Measurements from ENCODE around the gene RTP4.

The RTP4 gene

DNA sequence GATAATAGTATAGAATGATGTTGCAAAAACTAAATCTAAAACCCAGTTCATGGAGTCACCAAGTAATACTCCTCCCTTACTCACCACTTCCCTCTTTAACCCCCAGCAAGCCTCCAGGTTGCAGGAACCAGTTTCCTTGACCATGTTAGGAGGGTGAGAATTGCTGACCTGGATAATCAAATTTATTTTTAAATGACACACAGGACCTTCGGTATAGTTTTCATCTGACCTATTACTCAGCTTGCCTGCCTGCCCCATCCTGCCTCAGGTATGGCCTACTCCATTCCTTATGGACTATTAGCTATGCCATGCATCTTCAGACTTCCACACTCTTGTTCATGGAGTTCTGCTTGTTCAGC lies 883 bp downstream of the RTP4 start:
- Histone ChIP-seq H3K4me1 (ENCODE audit: control insufficient read depth, insufficient read depth, low read length, unreplicated experiment) (peaks cover 12% of the 10 kb centered on the region), H3K27ac (ENCODE audit: low read depth, low read length) (peak overlapping the region; percentile 85), H3K27me3 (ENCODE audit: insufficient read depth, low read length) (no peaks in the 10 kb centered on the region), H3K4me3 (ENCODE audit: low read depth, low read length) (peak overlapping the region; percentile 85), H3K79me2 (ENCODE audit: control insufficient read depth, insufficient read depth, low read length, unreplicated experiment) (peaks cover 18% of the 10 kb centered on the region), H2AFZ (ENCODE audit: low read length, unreplicated experiment) (no peak overlapping the region), H3K36me3 (ENCODE audit: insufficient read depth, low read length) (peaks cover 31% of the 10 kb centered on the region)

DNA sequence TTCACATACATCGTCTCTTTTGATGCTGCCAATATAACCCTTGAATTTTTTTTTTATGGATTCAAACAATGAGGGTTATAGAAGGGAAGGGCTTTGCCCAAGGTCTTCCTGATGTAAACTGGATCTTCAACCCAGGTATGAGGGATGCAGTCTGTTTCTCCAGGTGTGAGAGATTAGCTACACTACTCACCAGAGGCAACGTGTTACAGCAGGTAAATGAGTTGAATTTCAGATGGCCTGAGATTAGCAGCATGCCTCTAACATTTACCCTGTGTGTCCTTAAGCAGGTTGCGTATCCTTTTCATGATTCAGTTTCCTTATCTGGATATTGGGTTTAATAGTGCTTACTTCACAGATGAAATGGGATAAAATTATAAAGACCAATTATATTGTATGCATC lies 1.9 kb downstream of the RTP4 start:
- Histone ChIP-seq H3K27me3 (ENCODE audit: insufficient read depth, low read length) (no peaks in the 10 kb centered on the region), H2AFZ (ENCODE audit: low read length, unreplicated experiment) (no peak overlapping the region), H3K27ac (ENCODE audit: low read depth, low read length) (no peak overlapping the region), H3K4me1 (ENCODE audit: control insufficient read depth, insufficient read depth, low read length, unreplicated experiment) (peaks cover 12% of the 10 kb centered on the region), H3K4me3 (ENCODE audit: low read depth, low read length) (peak overlapping the region; percentile 85), H3K79me2 (ENCODE audit: control insufficient read depth, insufficient read depth, low read length, unreplicated experiment) (peaks cover 18% of the 10 kb centered on the region), H3K36me3 (ENCODE audit: insufficient read depth, low read length) (peaks cover 31% of the 10 kb centered on the region)

DNA sequence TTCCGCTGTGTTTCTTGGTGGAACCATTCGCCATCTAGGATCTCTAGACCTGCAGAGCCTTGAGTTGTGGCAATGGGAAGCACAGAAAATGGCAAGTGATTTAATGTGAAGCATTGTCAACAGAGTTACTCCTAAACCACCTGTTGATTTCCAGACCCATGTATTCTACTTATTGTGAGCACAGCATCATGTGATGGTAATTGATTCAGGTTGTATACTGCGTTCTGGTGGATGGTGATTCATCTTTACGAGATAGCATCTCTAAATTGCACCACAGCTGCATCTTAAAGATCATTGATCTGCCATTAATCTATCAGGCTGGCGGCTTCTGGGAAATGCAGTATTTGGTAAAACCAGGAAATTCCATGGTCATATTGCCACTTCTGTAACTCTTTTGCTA lies 7.4 kb downstream of the RTP4 start:
- peaks cover 23% of the 10 kb centered on the region for H3K36me3 ChIP-seq (ENCODE audit: insufficient read depth, low read length)
- no peaks in the 10 kb centered on the region for H3K27me3 ChIP-seq (ENCODE audit: insufficient read depth, low read length)
- H2AFZ ChIP-seq (ENCODE audit: low read length, unreplicated experiment): no peak overlapping the region
- H3K79me2 ChIP-seq (ENCODE audit: control insufficient read depth, insufficient read depth, low read length, unreplicated experiment): peaks cover 3% of the 10 kb centered on the region
- H3K4me1 ChIP-seq (ENCODE audit: control insufficient read depth, insufficient read depth, low read length, unreplicated experiment): no peaks in the 10 kb centered on the region
- H3K27ac ChIP-seq (ENCODE audit: low read depth, low read length): no peak overlapping the region
- no peak overlapping the region for H3K4me3 ChIP-seq (ENCODE audit: low read depth, low read length)

DNA sequence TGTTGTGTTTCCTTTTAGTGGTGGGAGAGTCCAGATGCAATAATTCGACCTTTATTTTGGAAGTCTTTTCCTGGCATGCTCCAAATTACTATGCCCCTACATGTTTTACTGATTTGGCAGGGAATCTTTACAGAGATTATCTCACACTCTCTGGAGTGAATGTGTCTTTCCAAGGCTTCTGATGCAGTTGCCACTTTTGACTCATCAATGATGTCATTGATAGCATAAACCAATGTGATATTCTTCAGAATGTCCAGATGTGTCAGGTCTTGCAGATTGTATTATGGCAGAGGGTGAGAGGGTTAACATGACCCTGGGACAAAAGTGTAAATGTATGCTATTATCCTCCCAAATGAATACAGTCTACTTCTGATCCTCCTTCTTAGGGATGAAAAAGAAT lies 9.7 kb downstream of the RTP4 start:
- Histone ChIP-seq H3K4me1 (ENCODE audit: control insufficient read depth, insufficient read depth, low read length, unreplicated experiment) (no peaks in the 10 kb centered on the region), H3K27me3 (ENCODE audit: insufficient read depth, low read length) (no peaks in the 10 kb centered on the region), H3K27ac (ENCODE audit: low read depth, low read length) (no peak overlapping the region), H3K4me3 (ENCODE audit: low read depth, low read length) (no peak overlapping the region), H2AFZ (ENCODE audit: low read length, unreplicated experiment) (no peak overlapping the region), H3K36me3 (ENCODE audit: insufficient read depth, low read length) (0 out of 2 replicates have a peak, but pooled peaks cover 2% of the 10 kb centered on the region), H3K79me2 (ENCODE audit: control insufficient read depth, insufficient read depth, low read length, unreplicated experiment) (no peaks in the 10 kb centered on the region)

DNA sequence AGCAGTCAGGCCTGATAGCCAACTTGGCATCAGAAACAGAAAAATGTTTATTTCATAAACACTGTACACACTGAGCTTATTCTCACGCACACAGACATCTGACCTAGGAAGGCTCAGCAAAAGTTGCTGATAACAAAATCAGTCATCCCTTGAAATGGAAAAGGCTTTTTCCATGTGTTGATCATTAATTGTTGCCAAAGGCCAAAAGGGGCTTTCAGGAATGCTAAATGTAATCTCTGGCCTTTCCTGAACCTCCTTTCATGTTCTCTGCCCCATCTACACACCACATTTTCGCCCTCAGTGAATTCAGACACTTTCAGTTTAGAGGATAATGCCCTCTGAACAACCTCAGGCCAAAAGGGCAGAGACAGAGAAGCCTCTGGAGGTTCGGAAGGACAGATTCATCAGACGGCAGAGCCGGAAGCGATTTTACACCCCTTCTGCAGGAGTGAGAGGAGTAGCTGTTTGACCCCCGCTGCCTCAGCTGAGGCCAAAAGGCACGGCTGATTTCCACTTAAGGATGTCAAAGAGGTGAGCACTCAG lies 14.5 kb downstream of the RTP4 start:
- no peaks in the 10 kb centered on the region for H3K4me1 ChIP-seq (ENCODE audit: control insufficient read depth, insufficient read depth, low read length, unreplicated experiment)
- peak overlapping the region; percentile 2 for H2AFZ ChIP-seq (ENCODE audit: low read length, unreplicated experiment)
- H3K4me3 ChIP-seq (ENCODE audit: low read depth, low read length): no peak overlapping the region
- H3K27ac ChIP-seq (ENCODE audit: low read depth, low read length): no peak overlapping the region
- no peaks in the 10 kb centered on the region for H3K79me2 ChIP-seq (ENCODE audit: control insufficient read depth, insufficient read depth, low read length, unreplicated experiment)
- no peaks in the 10 kb centered on the region for H3K36me3 ChIP-seq (ENCODE audit: insufficient read depth, low read length)
- no peaks in the 10 kb centered on the region for H3K27me3 ChIP-seq (ENCODE audit: insufficient read depth, low read length)

DNA sequence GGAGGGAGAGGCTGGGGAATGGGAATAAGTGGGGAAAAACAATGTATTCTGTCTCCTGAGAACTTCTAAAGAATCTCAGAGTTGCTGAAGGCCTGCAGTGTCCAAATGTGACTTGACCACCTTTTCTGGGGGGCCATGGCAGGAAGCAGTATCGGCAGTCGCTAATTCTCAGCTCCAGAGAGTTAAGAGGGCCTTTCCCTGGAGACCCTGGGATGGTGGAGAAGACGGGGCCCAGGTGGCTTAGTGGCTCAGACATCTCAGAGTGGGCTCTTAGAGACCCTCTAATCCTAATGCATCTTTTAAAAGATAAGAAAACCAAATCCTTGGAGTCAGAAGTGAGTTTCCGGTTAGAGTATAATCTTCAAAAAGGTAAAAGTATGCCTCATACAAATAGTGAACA lies 15.1 kb downstream of the RTP4 start:
- Histone ChIP-seq H3K4me3 (ENCODE audit: low read depth, low read length) (no peak overlapping the region), H3K4me1 (ENCODE audit: control insufficient read depth, insufficient read depth, low read length, unreplicated experiment) (no peaks in the 10 kb centered on the region), H3K27ac (ENCODE audit: low read depth, low read length) (no peak overlapping the region), H3K27me3 (ENCODE audit: insufficient read depth, low read length) (no peaks in the 10 kb centered on the region), H3K79me2 (ENCODE audit: control insufficient read depth, insufficient read depth, low read length, unreplicated experiment) (no peaks in the 10 kb centered on the region), H3K36me3 (ENCODE audit: insufficient read depth, low read length) (no peaks in the 10 kb centered on the region), H2AFZ (ENCODE audit: low read length, unreplicated experiment) (no peak overlapping the region)

DNA sequence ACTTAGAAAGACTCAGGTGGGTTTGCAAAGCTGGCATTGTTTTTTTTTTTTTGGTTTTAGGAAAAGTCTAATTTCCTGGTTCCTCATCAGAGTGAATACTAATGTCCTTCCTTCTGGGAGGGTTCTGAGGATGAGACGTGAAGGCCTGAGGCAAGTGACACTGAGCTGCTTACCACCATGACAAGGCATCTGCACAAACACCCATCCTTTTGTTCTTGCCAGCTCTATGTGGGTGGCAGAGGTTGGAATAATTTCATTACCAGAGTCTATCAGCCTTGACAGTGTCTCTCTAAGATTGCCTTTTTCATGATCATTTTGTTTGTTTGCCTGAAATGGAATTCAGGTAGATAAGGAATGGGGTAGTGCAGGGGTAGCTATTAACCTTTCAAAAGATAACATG lies 17.1 kb downstream of the RTP4 start:
- H3K4me1 ChIP-seq (ENCODE audit: control insufficient read depth, insufficient read depth, low read length, unreplicated experiment): no peaks in the 10 kb centered on the region
- no peaks in the 10 kb centered on the region for H3K36me3 ChIP-seq (ENCODE audit: insufficient read depth, low read length)
- no peaks in the 10 kb centered on the region for H3K27me3 ChIP-seq (ENCODE audit: insufficient read depth, low read length)
- no peak overlapping the region for H3K4me3 ChIP-seq (ENCODE audit: low read depth, low read length)
- no peaks in the 10 kb centered on the region for H3K79me2 ChIP-seq (ENCODE audit: control insufficient read depth, insufficient read depth, low read length, unreplicated experiment)
- no peak overlapping the region for H2AFZ ChIP-seq (ENCODE audit: low read length, unreplicated experiment)
- H3K27ac ChIP-seq (ENCODE audit: low read depth, low read length): no peak overlapping the region

DNA sequence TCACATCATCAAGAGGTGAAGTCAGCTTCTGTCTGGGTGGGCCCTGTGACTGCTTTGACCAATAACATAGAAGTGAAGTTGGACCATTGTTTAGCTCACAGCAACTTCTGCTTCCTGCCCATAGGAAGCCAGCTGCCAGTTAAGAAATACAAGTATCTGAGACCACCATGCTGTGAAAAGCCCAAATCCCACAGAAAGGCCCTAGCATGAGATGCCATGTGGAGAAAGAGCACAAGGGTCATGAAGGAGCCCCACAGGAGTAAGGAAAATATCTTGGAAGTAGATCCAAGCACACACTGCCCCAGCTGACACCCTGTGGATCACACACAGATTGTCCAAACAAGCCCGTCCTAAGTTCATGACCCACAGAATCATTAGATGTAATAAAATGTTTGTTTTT lies 28.5 kb downstream of the RTP4 start:
- Histone ChIP-seq H3K27me3 (ENCODE audit: insufficient read depth, low read length) (no peaks in the 10 kb centered on the region), H3K79me2 (ENCODE audit: control insufficient read depth, insufficient read depth, low read length, unreplicated experiment) (no peaks in the 10 kb centered on the region), H3K4me3 (ENCODE audit: low read depth, low read length) (no peak overlapping the region), H3K36me3 (ENCODE audit: insufficient read depth, low read length) (no peaks in the 10 kb centered on the region), H2AFZ (ENCODE audit: low read length, unreplicated experiment) (no peak overlapping the region), H3K4me1 (ENCODE audit: control insufficient read depth, insufficient read depth, low read length, unreplicated experiment) (no peaks in the 10 kb centered on the region), H3K27ac (ENCODE audit: low read depth, low read length) (no peak overlapping the region)

DNA sequence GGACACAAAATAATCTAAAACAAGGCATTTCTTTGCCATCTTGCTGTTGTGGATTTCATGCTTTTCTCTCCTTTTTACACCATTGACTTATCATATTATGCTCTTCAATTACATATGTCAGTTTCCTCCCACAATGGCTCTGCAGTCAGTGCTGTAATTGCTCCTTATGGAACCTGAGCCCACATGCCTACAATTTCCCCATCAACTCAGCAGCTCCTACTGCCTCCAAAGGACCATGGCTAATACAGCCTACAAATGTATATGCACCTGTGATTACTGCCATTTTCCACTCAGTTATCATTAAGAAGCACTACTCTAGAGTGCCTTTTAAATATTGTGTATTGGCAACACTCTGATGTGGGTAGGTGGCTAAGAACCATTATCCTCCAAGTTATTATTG lies 30.8 kb downstream of the RTP4 start:
- Histone ChIP-seq H3K36me3 (ENCODE audit: insufficient read depth, low read length) (no peaks in the 10 kb centered on the region), H3K4me3 (ENCODE audit: low read depth, low read length) (no peak overlapping the region), H2AFZ (ENCODE audit: low read length, unreplicated experiment) (no peak overlapping the region), H3K27me3 (ENCODE audit: insufficient read depth, low read length) (no peaks in the 10 kb centered on the region), H3K79me2 (ENCODE audit: control insufficient read depth, insufficient read depth, low read length, unreplicated experiment) (no peaks in the 10 kb centered on the region), H3K4me1 (ENCODE audit: control insufficient read depth, insufficient read depth, low read length, unreplicated experiment) (peaks cover 8% of the 10 kb centered on the region), H3K27ac (ENCODE audit: low read depth, low read length) (no peak overlapping the region)

DNA sequence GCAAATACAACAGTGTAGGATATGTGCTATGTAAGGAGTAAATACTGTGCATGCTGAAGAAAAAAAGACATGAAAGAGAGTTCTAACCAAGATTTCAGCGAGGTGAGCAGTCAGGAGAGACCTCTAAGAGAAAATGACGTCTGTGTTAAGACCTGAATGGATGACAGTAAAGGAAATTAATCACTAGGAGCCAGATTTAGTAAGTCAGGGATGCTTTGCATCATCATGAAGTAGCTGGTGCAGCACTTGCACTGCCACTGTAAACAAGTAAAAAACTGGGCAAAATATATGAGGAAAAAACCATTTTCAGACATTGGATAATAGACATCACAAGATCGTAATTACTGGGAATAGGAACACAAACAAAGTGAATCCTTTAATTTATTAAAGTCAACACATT lies 32.6 kb downstream of the RTP4 start:
- H3K27ac ChIP-seq (ENCODE audit: low read depth, low read length): no peak overlapping the region
- no peaks in the 10 kb centered on the region for H3K79me2 ChIP-seq (ENCODE audit: control insufficient read depth, insufficient read depth, low read length, unreplicated experiment)
- no peak overlapping the region for H2AFZ ChIP-seq (ENCODE audit: low read length, unreplicated experiment)
- no peaks in the 10 kb centered on the region for H3K36me3 ChIP-seq (ENCODE audit: insufficient read depth, low read length)
- H3K4me1 ChIP-seq (ENCODE audit: control insufficient read depth, insufficient read depth, low read length, unreplicated experiment): peaks cover 20% of the 10 kb centered on the region
- H3K4me3 ChIP-seq (ENCODE audit: low read depth, low read length): no peak overlapping the region
- H3K27me3 ChIP-seq (ENCODE audit: insufficient read depth, low read length): no peaks in the 10 kb centered on the region

DNA sequence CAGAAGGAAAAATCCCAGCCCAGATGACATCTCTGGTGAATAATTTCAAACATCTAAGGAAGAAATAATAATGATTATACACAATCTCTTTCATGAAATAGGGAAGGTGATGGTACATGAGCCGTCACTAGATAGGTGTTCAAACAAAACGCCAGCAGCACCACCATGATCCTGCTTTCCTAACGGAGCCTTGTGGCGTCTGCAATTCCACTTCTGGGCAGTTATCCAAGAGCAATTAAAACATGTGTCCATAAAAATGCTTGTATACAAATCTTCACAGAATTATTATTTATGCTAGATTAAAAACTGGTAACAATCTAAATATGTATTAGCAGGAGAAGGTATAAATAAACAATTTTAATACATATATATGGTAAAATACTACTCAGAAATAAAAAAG lies 33.7 kb downstream of the RTP4 start:
- H3K36me3 ChIP-seq (ENCODE audit: insufficient read depth, low read length): no peaks in the 10 kb centered on the region
- H2AFZ ChIP-seq (ENCODE audit: low read length, unreplicated experiment): no peak overlapping the region
- H3K27ac ChIP-seq (ENCODE audit: low read depth, low read length): no peak overlapping the region
- no peaks in the 10 kb centered on the region for H3K27me3 ChIP-seq (ENCODE audit: insufficient read depth, low read length)
- H3K4me1 ChIP-seq (ENCODE audit: control insufficient read depth, insufficient read depth, low read length, unreplicated experiment): peaks cover 20% of the 10 kb centered on the region
- no peaks in the 10 kb centered on the region for H3K79me2 ChIP-seq (ENCODE audit: control insufficient read depth, insufficient read depth, low read length, unreplicated experiment)
- no peak overlapping the region for H3K4me3 ChIP-seq (ENCODE audit: low read depth, low read length)
